Trophoblast cell (in vitro differentiated cells and primary cell): ENCODE data around the gene PDE4D.

Source experiments
- DNase-seq, 2 donors: peaks; one replicate each; pipeline ENCODE4 v3.0.0-alpha.2; 2016
- H2AFZ ChIP-seq: 2 replicates; pipeline ENCODE4 v1.6.1; 2013; ENCODE audit warnings: low read length, moderate library complexity, mild to moderate bottlenecking; ENCODE audit not compliant: insufficient read depth, poor library complexity
- H2AK5ac ChIP-seq: 2 replicates; pipeline ENCODE4 v1.6.1; 2013; ENCODE audit warnings: mild to moderate bottlenecking, low read length
- H2BK120ac ChIP-seq: 2 replicates; pipeline ENCODE4 v1.6.1; 2013; ENCODE audit warnings: low read length, mild to moderate bottlenecking, moderate library complexity; ENCODE audit not compliant: insufficient read depth, poor library complexity
- H2BK12ac ChIP-seq: 2 replicates; pipeline ENCODE4 v1.6.1; 2013; ENCODE audit warnings: mild to moderate bottlenecking, low read length, moderate library complexity
- H2BK5ac ChIP-seq: 2 replicates; pipeline ENCODE4 v1.6.1; 2013; ENCODE audit warnings: low read length, low read depth, moderate library complexity, mild to moderate bottlenecking; ENCODE audit not compliant: poor library complexity
- H3K14ac ChIP-seq: 2 replicates; pipeline ENCODE4 v1.6.1; 2013; ENCODE audit warnings: mild to moderate bottlenecking, low read length
- H3K18ac ChIP-seq: 2 replicates; pipeline ENCODE4 v1.6.1; 2013; ENCODE audit warnings: mild to moderate bottlenecking, low read length
- H3K23ac ChIP-seq: 2 replicates; pipeline ENCODE4 v1.6.1; 2013; ENCODE audit warnings: low read length
- H3K27ac ChIP-seq: 2 replicates; pipeline ENCODE4 v1.5.1; 2013; ENCODE audit warnings: low read depth, mild to moderate bottlenecking, inconsistent platforms, low read length, moderate library complexity
- H3K27me3 ChIP-seq: 2 replicates; pipeline ENCODE4 v1.6.1; 2013; ENCODE audit warnings: inconsistent platforms, mild to moderate bottlenecking, low read length, moderate library complexity; ENCODE audit not compliant: insufficient read depth
- H3K36me3 ChIP-seq, 2 experiments: 1 replicate in 1 of 2; 2 replicates in 1 of 2; pipeline ENCODE4 v1.6.1; 2013; ENCODE audit warnings: low read length in 2 of 2, mild to moderate bottlenecking in 2 of 2, moderate library complexity in 1 of 2; ENCODE audit not compliant: insufficient read depth in 2 of 2, control insufficient read depth in 1 of 2
- H3K4ac ChIP-seq: 2 replicates; pipeline ENCODE4 v1.6.1; 2013; ENCODE audit warnings: low read depth, mild to moderate bottlenecking, low read length, moderate library complexity
- H3K4me1 ChIP-seq, 2 experiments: 1 replicate in 1 of 2; 2 replicates in 1 of 2; pipeline ENCODE4 v1.6.1; 2013; ENCODE audit warnings: low read length in 2 of 2, mild to moderate bottlenecking in 2 of 2, moderate library complexity in 1 of 2; ENCODE audit not compliant: insufficient read depth in 2 of 2, control insufficient read depth in 1 of 2
- H3K4me2 ChIP-seq: 2 replicates; pipeline ENCODE4 v1.6.1; 2013; ENCODE audit warnings: inconsistent platforms, mild to moderate bottlenecking, low read length, moderate library complexity
- H3K4me3 ChIP-seq: 2 replicates; pipeline ENCODE4 v1.5.1; 2013; ENCODE audit warnings: mild to moderate bottlenecking, low read depth, low read length, inconsistent platforms
- H3K79me1 ChIP-seq: one replicate; pipeline ENCODE4 v1.6.1; 2013; ENCODE audit warnings: low read length
- H3K79me2 ChIP-seq: 2 replicates; pipeline ENCODE4 v1.6.1; 2013; ENCODE audit warnings: low read length, mild to moderate bottlenecking; ENCODE audit not compliant: control insufficient read depth, insufficient read depth, poor library complexity
- H3K9ac ChIP-seq: 2 replicates; pipeline ENCODE4 v1.6.1; 2013; ENCODE audit warnings: mild to moderate bottlenecking, low read length
- H3K9me3 ChIP-seq: 2 replicates; pipeline ENCODE4 v1.6.1; 2013; ENCODE audit warnings: low read depth, mild to moderate bottlenecking, control low read depth, inconsistent platforms, low read length; ENCODE audit not compliant: insufficient read depth
- H4K12ac ChIP-seq: 2 replicates; pipeline ENCODE4 v1.6.1; 2013; ENCODE audit warnings: low read depth, mild to moderate bottlenecking, low read length, moderate library complexity
- H4K8ac ChIP-seq: 2 replicates; pipeline ENCODE4 v1.6.1; 2013; ENCODE audit warnings: low read depth, mild to moderate bottlenecking, low read length, moderate library complexity
- H4K91ac ChIP-seq: one replicate; pipeline ENCODE4 v1.6.1; 2013; ENCODE audit warnings: low read depth, mild to moderate bottlenecking, low read length, moderate library complexity
- whole genome bisulfite sequencing: extraction: QIAGEN DNeasy Blood & Tissue Kit; methylation state at CpG from one replicate; pipeline ENCODE4 v1.1.7; 2013; ENCODE audit warnings: missing lambda C conversion rate; ENCODE audit not compliant: insufficient read length, insufficient coverage; ENCODE audit errors: extremely low coverage; 5-methylcytosine and 5-hydroxymethylcytosine counted together

The PDE4D gene

GRCh38 chr5:59152701-59153245 is 740.8 kb downstream of the PDE4D start:
- DNase-seq: no peak
- H3K36me3 ChIP-seq: peaks cover 0 to 2% of the 10 kb centered on the region in 2 experiments
- no peak overlapping the region for H3K4ac ChIP-seq
- no peak overlapping the region for H3K9ac ChIP-seq
- WGBS: no CpG with 5 or more reads among the region's 2 CpGs
- H4K12ac ChIP-seq: no peak overlapping the region
- H2BK120ac ChIP-seq: no peak overlapping the region
- no peak overlapping the region for H4K91ac ChIP-seq
- H3K18ac ChIP-seq: no peak overlapping the region
- no peaks in the 10 kb centered on the region for H3K79me1 ChIP-seq
- no peaks in the 10 kb centered on the region for H3K27me3 ChIP-seq
- H3K4me1 ChIP-seq: no peaks in the 10 kb centered on the region
- no peak overlapping the region for H3K14ac ChIP-seq
- H3K23ac ChIP-seq: no peak overlapping the region
- no peak overlapping the region for H2AFZ ChIP-seq
- no peak overlapping the region for H2BK12ac ChIP-seq
- no peak overlapping the region for H3K27ac ChIP-seq
- no peak overlapping the region for H2AK5ac ChIP-seq
- no peak overlapping the region for H3K4me3 ChIP-seq
- no peak overlapping the region for H4K8ac ChIP-seq
- H3K4me2 ChIP-seq: no peak overlapping the region
- no peak overlapping the region for H2BK5ac ChIP-seq
- H3K79me2 ChIP-seq: no peaks in the 10 kb centered on the region
- H3K9me3 ChIP-seq: no peaks in the 10 kb centered on the region

- no peak overlapping the region for H4K12ac ChIP-seq
- peaks cover 0 to 2% of the 10 kb centered on the region in 2 experiments for H3K36me3 ChIP-seq
- H4K91ac ChIP-seq: no peak overlapping the region
- DNase-seq: no peak
- H3K27me3 ChIP-seq: no peaks in the 10 kb centered on the region
- no peak overlapping the region for H3K18ac ChIP-seq
- no peak overlapping the region for H3K4me2 ChIP-seq
- no CpG with 5 or more reads among the region's 3 CpGs for WGBS
- H2BK120ac ChIP-seq: no peak overlapping the region
- H3K27ac ChIP-seq: no peak overlapping the region
- no peak overlapping the region for H2BK12ac ChIP-seq
- H3K79me1 ChIP-seq: no peaks in the 10 kb centered on the region
- H2AK5ac ChIP-seq: no peak overlapping the region
- H3K9ac ChIP-seq: no peak overlapping the region
- no peaks in the 10 kb centered on the region for H3K79me2 ChIP-seq
- H4K8ac ChIP-seq: no peak overlapping the region
- no peak overlapping the region for H3K23ac ChIP-seq
- no peak overlapping the region for H2AFZ ChIP-seq
- no peak overlapping the region for H2BK5ac ChIP-seq
- no peak overlapping the region for H3K4me3 ChIP-seq
- no peak overlapping the region for H3K14ac ChIP-seq
- peaks cover 2% of the 10 kb centered on the region for H3K9me3 ChIP-seq
- no peaks in the 10 kb centered on the region for H3K4me1 ChIP-seq
- H3K4ac ChIP-seq: no peak overlapping the region
These were observed 742.2 kb downstream of the PDE4D start for GRCh38 chr5:59151162-59151889.

GRCh38 chr5:59149827-59150226 is 743.7 kb downstream of the PDE4D start:
- Histone ChIP-seq H4K12ac (no peak overlapping the region), H2BK120ac (no peak overlapping the region), H2AFZ (no peak overlapping the region), H3K79me2 (no peaks in the 10 kb centered on the region), H3K4me3 (no peak overlapping the region), H3K9ac (peak overlapping the region; percentile 68), H3K14ac (no peak overlapping the region), H3K36me3 (peaks cover 0 to 2% of the 10 kb centered on the region in 2 experiments), H4K91ac (no peak overlapping the region), H3K27ac (no peak overlapping the region), H3K4me2 (no peak overlapping the region), H3K4ac (no peak overlapping the region), H2AK5ac (no peak overlapping the region), H3K79me1 (no peaks in the 10 kb centered on the region), H3K23ac (no peak overlapping the region), H3K9me3 (peaks cover 2% of the 10 kb centered on the region), H2BK12ac (no peak overlapping the region), H2BK5ac (no peak overlapping the region), H3K18ac (no peak overlapping the region), H3K27me3 (no peaks in the 10 kb centered on the region), H4K8ac (no peak overlapping the region), H3K4me1 (no peaks in the 10 kb centered on the region)
- no peak for DNase-seq
- no CpG with 5 or more reads among the region's 1 CpG for WGBS

GRCh38 chr5:59149271-59149670 is 744.3 kb downstream of the PDE4D start:
- H3K18ac ChIP-seq: no peak overlapping the region
- H4K8ac ChIP-seq: no peak overlapping the region
- no peak overlapping the region for H2AFZ ChIP-seq
- H3K79me1 ChIP-seq: no peaks in the 10 kb centered on the region
- H3K9me3 ChIP-seq: peaks cover 2% of the 10 kb centered on the region
- no peak overlapping the region for H3K4me2 ChIP-seq
- H2AK5ac ChIP-seq: no peak overlapping the region
- no peak overlapping the region for H3K14ac ChIP-seq
- no peaks in the 10 kb centered on the region for H3K4me1 ChIP-seq
- H3K4ac ChIP-seq: no peak overlapping the region
- H4K12ac ChIP-seq: no peak overlapping the region
- no CpG with 5 or more reads among the region's 4 CpGs for WGBS
- no peak overlapping the region for H4K91ac ChIP-seq
- H3K27me3 ChIP-seq: no peaks in the 10 kb centered on the region
- H3K23ac ChIP-seq: no peak overlapping the region
- H3K79me2 ChIP-seq: no peaks in the 10 kb centered on the region
- peaks cover 0 to 2% of the 10 kb centered on the region in 2 experiments for H3K36me3 ChIP-seq
- DNase-seq: no peak
- no peak overlapping the region for H2BK5ac ChIP-seq
- no peak overlapping the region for H3K27ac ChIP-seq
- no peak overlapping the region for H2BK120ac ChIP-seq
- no peak overlapping the region for H3K9ac ChIP-seq
- H2BK12ac ChIP-seq: no peak overlapping the region
- H3K4me3 ChIP-seq: no peak overlapping the region
